Suppressor macrophage treated with lipopolysaccharide for 4 hours (primary cell): Measurements from ENCODE around the gene DLK2.
"Not testable (repeated sequence)": the region's sequence is repeated elsewhere in the genome, so short reads cannot be mapped to it uniquely, and the experiment has no call there.

Experiments
- DNase-seq: peaks from one replicate; pipeline ENCODE4 v3.0.0-alpha.2; 2020

The DLK2 gene

DNA sequence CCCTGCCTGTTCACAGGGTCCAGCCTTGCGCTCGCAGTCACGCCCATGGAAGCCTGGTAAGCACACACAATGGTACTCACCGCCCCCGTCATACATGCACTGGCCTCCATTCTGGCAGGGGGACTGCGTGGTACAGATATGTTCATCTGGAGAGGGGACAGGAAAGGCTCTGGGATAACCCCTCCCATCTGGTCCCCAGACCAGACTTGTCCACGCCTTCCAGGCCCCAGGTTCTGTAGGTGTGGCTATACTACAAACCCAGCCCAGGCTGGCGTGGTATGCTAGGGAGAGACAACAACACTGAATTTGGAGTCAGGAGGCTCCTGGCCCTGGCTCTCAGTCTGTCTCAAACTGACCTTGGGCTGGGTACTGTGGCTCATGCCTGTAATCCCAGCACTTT, 3.4 kb downstream of the DLK2 start:
- no peak for DNase-seq

DNA sequence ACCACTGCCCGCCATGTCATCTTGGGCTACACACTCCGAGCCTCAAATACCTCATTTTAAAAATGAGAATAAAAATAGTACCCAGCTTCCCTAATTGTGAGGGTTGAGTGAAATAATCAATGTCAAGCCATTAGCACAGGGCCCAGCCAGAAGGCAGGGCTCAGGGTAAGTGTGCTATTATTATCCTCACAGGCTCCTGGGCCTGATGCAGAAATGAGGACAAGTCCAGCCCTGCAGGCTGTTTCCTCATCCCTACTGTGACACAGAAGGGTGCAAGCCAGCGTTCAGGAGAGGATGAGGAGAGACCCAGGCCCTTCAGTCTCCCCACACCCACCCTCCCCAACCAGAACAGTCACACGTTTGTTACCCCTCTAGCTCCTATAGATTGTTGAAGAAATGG, 4.0 kb downstream of the DLK2 start:
- DNase-seq, result no peak

- no peak for DNase-seq
These were observed 4.6 kb downstream of the DLK2 start for GRCh38 chr6:43450699-43451131.

GRCh38 chr6:43448916-43449315, 6.4 kb downstream of the DLK2 start:
- DNase-seq, result no peak

DNA sequence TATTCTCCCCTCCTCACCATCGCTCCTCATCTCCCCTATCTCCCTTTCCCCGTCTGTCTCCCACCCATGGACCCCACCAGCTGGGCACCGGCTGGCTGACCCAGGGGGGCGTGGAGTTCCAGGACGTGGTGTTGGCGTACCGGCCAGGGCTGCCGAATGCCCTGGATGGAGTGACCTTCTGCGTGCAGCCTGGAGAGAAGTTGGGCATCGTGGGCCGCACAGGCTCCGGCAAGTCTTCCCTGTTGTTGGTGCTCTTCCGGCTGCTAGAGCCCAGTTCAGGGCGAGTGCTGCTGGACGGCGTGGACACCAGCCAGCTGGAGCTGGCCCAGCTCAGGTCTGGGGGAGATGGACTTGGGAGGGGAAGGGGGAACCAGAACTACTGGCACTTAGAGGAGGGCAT, 7.7 kb downstream of the DLK2 start:
- DNase-seq, result no peak

GRCh38 chr6:43445576-43445975, 9.8 kb downstream of the DLK2 start:
- DNase-seq, result no peak

GRCh38 chr6:43444582-43444981, 10.8 kb downstream of the DLK2 start:
- DNase-seq, result no peak

DNA sequence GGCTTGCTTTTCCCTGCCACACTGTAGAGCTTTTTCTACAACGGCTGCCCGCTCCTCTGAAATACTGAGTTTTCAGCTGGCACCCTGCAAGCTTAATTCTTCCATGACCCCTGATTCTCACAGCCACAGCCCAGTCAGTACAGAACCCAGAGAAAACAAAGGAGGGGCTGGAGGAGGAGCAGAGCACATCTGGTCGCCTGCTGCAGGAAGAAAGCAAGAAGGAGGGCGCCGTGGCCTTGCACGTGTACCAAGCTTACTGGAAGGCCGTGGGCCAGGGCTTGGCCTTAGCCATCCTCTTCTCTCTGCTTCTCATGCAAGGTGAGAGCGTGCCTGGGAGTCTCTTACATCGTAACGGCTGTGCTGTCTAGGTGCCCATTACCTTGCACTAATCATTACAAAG, 11.3 kb downstream of the DLK2 start:
- DNase-seq, result no peak

- no peak for DNase-seq
These were observed 12.4 kb downstream of the DLK2 start for GRCh38 chr6:43442935-43443334.

GRCh38 chr6:43437700-43438099, 17.6 kb downstream of the DLK2 start:
- no peak for DNase-seq

DNA sequence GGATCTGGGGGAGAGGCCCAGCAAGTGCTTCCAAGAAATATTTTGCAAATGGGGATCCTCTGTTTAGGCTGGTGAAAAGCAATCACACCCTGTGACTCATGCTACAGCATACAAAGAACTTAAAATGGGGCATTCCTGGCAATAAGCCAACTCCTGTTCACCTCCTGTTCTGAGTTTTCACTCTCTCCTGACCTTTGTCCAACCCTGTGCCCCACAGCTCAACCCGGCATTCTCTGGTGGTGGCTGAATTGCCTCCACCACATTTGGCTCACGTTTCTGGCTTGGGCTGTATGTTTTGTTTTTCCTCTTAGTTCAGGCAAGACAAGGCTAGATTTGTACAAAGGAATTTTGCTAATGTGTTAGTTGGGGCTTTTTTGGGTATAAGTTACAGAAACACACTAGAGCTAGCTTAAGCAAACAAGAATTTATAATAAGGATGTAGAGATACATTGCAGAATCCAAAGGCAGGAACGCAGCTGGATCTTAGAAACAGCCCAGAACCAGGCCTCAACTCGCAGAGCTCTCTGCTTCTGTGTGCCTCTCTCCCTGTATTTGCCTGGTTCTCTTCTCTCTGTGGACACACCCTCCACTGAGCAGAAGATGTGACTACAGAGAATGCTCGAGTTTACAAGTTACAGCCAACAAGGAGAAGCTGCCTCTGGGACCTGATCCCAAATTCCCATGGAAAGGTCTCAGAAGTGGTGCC, 18.6 kb downstream of the DLK2 start:
- DNase-seq, result no peak

GRCh38 chr6:43435682-43436437, 19.5 kb downstream of the DLK2 start:
- DNase-seq, result no peak

- no peak for DNase-seq
These were observed 20.4 kb downstream of the DLK2 start for GRCh38 chr6:43434943-43435342.

- peak; percentile 46 for DNase-seq
These were observed 21.1 kb downstream of the DLK2 start for GRCh38 chr6:43434001-43434840.

- no peak for DNase-seq
These were observed 22.2 kb downstream of the DLK2 start for GRCh38 chr6:43433148-43433547.

GRCh38 chr6:43432009-43432945, 23.1 kb downstream of the DLK2 start:
- no peak for DNase-seq

- DNase-seq, result no peak
These were observed 26.5 kb downstream of the DLK2 start for GRCh38 chr6:43428874-43429273.

DNA sequence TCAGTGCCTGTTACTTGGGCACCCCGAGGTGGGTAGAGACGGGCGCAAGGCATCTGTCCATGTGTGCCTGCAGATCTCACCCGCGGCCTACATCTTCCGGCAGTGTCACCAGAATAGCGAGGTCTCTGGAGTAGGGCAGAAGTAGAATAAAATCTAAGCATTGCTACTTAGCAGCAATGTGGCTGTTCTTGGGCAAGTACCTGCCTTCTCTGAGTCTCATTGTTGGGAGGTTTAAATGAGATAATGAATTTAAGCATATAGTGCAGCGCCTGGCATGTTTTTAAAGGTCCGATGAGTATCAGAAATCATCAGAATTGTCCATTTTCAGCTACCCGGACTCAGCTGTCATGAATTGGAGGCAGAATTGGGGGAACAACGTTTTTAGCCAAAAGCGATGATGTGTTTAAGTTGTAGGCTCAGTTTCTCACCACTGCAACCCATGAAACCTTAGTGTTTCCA, 27.2 kb downstream of the DLK2 start:
- no peak for DNase-seq

- DNase-seq, result peak; percentile 96
These were observed 27.8 kb downstream of the DLK2 start, which contains the start of gene ABCC10 for GRCh38 chr6:43427406-43428111. TSS of gene ABCC10 (plus strand) at chr6:43427541. CDS start at chr6:43427979, 438 bp downstream.

GRCh38 chr6:43426928-43427405, 28.4 kb downstream of the DLK2 start:
- no peak for DNase-seq

GRCh38 chr6:43425083-43425482, 30.3 kb downstream of the DLK2 start:
- DNase-seq, result not testable (repeated sequence)
